ENCODE results near the gene SOX5. TPM values are rescaled to one million over a fixed set of nuclear protein-coding genes. Genes with fewer than 3 reads are reported as not detected.
"Not testable (repeated sequence)": the region's sequence is repeated elsewhere in the genome, so short reads cannot be mapped to it uniquely, and the experiment has no call there.

Gene SOX5
- total RNA-seq, 5 donors from 2014 or later (not counting 1 experiment from before 2014, with no cell fraction given), result 0.10 to 1.1 (median 0.39) TPM; not detected in 1

- POLR2A ChIA-PET; H3K36me3 Mint-ChIP-seq; DNase-seq; H3K27ac Mint-ChIP-seq; H3K27me3 ChIP-seq (replicated peaks in 1 of 2; ENCODE audit: control insufficient read depth in 2 of 2, extremely low read depth in 1 of 2, insufficient read depth in 2 of 2, low read length in 1 of 2); H3K27me3 Mint-ChIP-seq; H3K4me3 Mint-ChIP-seq; H3K4me1 ChIP-seq (ENCODE audit: control insufficient read depth in 1 of 2, extremely low read depth in 1 of 2, insufficient read depth in 2 of 2, low read length in 2 of 2); H3K36me3 ChIP-seq (ENCODE audit: control insufficient read depth in 2 of 2, extremely low read depth in 1 of 2, insufficient read depth in 1 of 2, low read length in 1 of 2); H3K9me3 ChIP-seq; H3K4me1 Mint-ChIP-seq; CTCF ChIA-PET; H3K27ac ChIP-seq (ENCODE audit: low read length); ATAC-seq (replicated peaks in 1 of 4); H3K4me3 ChIP-seq (ENCODE audit: control insufficient read depth in 1 of 2, extremely low read depth in 1 of 2, low read length in 1 of 2): not testable (repeated sequence)
- peaks cover 7 to 12% (median 9%) of the 10 kb centered on the region in 3 donors for H3K9me3 Mint-ChIP-seq
Measured at GRCh38 chr12:23822883-23823282, 126.6 kb downstream of the SOX5 start.

DNA sequence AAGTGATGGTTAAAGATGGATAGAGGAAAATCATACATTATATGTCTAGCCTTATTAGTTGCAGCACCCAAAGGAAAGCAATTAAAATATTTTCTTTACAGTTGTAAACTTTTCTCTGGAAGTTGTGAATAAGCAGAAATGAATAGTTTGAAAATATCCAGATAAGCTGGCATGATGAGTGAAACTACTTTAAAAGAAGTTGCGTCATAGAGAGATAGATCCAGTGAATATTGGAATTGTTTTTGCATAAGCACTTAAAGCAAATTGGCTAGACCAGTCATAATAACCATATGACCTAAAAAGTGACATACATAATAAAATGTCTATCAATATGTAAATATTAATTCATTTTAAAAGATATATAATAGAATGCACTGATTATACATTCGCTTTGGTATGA is 132.1 kb downstream of the SOX5 start:
- POLR2A ChIA-PET, result no interaction called here
- no peaks in the 10 kb centered on the region for H3K36me3 Mint-ChIP-seq
- no peaks in the 10 kb centered on the region for H3K27me3 ChIP-seq (replicated peaks in 1 of 2; ENCODE audit: control insufficient read depth in 2 of 2, extremely low read depth in 1 of 2, insufficient read depth in 2 of 2, low read length in 1 of 2)
- H3K36me3 ChIP-seq (ENCODE audit: control insufficient read depth in 2 of 2, extremely low read depth in 1 of 2, insufficient read depth in 1 of 2, low read length in 1 of 2), result no peaks in the 10 kb centered on the region
- ATAC-seq (replicated peaks in 1 of 4), result no peak
- CTCF ChIA-PET, result no interaction called here
- H3K4me3 Mint-ChIP-seq, result no peak overlapping the region
- DNase-seq, result no peak
- no peaks in the 10 kb centered on the region for H3K4me1 Mint-ChIP-seq
- H3K4me1 ChIP-seq (ENCODE audit: control insufficient read depth in 1 of 2, extremely low read depth in 1 of 2, insufficient read depth in 2 of 2, low read length in 2 of 2), result no peaks in the 10 kb centered on the region
- H3K27ac ChIP-seq (ENCODE audit: low read length), result no peak overlapping the region
- H3K27me3 Mint-ChIP-seq, result no peaks in the 10 kb centered on the region
- peaks cover 0 to 11% (median 3%) of the 10 kb centered on the region in 3 donors for H3K9me3 Mint-ChIP-seq
- WGBS (ENCODE audit: insufficient coverage), result no CpG with 5 or more reads among the region's 2 CpGs
- no peak overlapping the region for H3K4me3 ChIP-seq (ENCODE audit: control insufficient read depth in 1 of 2, extremely low read depth in 1 of 2, low read length in 1 of 2)
- no peaks in the 10 kb centered on the region for H3K9me3 ChIP-seq
- H3K27ac Mint-ChIP-seq, result no peak overlapping the region

- no peak overlapping the region for H3K4me3 ChIP-seq (ENCODE audit: control insufficient read depth in 1 of 2, extremely low read depth in 1 of 2, low read length in 1 of 2)
- Mint-ChIP-seq H3K9me3 (peaks cover 0 to 10% (median 3%) of the 10 kb centered on the region in 3 donors), H3K27ac (no peak overlapping the region), H3K27me3 (no peaks in the 10 kb centered on the region), H3K36me3 (no peaks in the 10 kb centered on the region), H3K4me1 (no peaks in the 10 kb centered on the region), H3K4me3 (no peak overlapping the region)
- POLR2A ChIA-PET, result no interaction called here
- CTCF ChIA-PET, result no interaction called here
- no peaks in the 10 kb centered on the region for H3K27me3 ChIP-seq (replicated peaks in 1 of 2; ENCODE audit: control insufficient read depth in 2 of 2, extremely low read depth in 1 of 2, insufficient read depth in 2 of 2, low read length in 1 of 2)
- H3K36me3 ChIP-seq (ENCODE audit: control insufficient read depth in 2 of 2, extremely low read depth in 1 of 2, insufficient read depth in 1 of 2, low read length in 1 of 2), result no peaks in the 10 kb centered on the region
- no peak overlapping the region for H3K27ac ChIP-seq (ENCODE audit: low read length)
- H3K4me1 ChIP-seq (ENCODE audit: control insufficient read depth in 1 of 2, extremely low read depth in 1 of 2, insufficient read depth in 2 of 2, low read length in 2 of 2), result no peaks in the 10 kb centered on the region
- DNase-seq, result no peak
- H3K9me3 ChIP-seq, result no peaks in the 10 kb centered on the region
- 81% methylated on average over 3 of the region's 4 CpGs for WGBS (ENCODE audit: insufficient coverage)
- no peak for ATAC-seq (replicated peaks in 1 of 4)
Measured at GRCh38 chr12:23816394-23816851, 133.0 kb downstream of the SOX5 start.

DNA sequence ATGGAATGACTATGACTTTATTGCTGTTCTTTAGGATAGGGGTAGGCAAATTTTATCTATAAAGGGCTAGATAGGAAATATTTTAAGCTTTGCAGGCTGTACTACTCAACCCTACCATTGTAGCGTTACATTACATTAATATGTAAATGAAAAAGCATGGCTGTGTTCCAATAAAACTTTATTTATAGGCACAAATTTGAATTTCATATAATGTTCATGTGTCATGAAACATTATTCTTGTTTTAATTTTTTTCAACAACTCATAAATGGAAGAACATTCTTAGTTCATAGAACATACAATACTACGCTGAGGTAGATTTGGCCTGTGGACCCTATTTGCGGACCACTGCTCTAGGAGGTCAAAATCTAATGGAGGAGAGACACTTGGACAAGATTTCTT is 133.7 kb downstream of the SOX5 start:
- H3K9me3 Mint-ChIP-seq, result peaks cover 0 to 4% (median 3%) of the 10 kb centered on the region in 3 donors
- no peak overlapping the region for H3K4me3 Mint-ChIP-seq
- DNase-seq, result no peak
- Histone ChIP-seq H3K4me3 (ENCODE audit: control insufficient read depth in 1 of 2, extremely low read depth in 1 of 2, low read length in 1 of 2) (no peak overlapping the region), H3K9me3 (no peaks in the 10 kb centered on the region), H3K27me3 (replicated peaks in 1 of 2; ENCODE audit: control insufficient read depth in 2 of 2, extremely low read depth in 1 of 2, insufficient read depth in 2 of 2, low read length in 1 of 2) (no peaks in the 10 kb centered on the region), H3K27ac (ENCODE audit: low read length) (no peak overlapping the region), H3K4me1 (ENCODE audit: control insufficient read depth in 1 of 2, extremely low read depth in 1 of 2, insufficient read depth in 2 of 2, low read length in 2 of 2) (no peaks in the 10 kb centered on the region), H3K36me3 (ENCODE audit: control insufficient read depth in 2 of 2, extremely low read depth in 1 of 2, insufficient read depth in 1 of 2, low read length in 1 of 2) (no peaks in the 10 kb centered on the region)
- no peak overlapping the region for H3K27ac Mint-ChIP-seq
- H3K36me3 Mint-ChIP-seq, result no peaks in the 10 kb centered on the region
- H3K27me3 Mint-ChIP-seq, result no peaks in the 10 kb centered on the region
- no peaks in the 10 kb centered on the region for H3K4me1 Mint-ChIP-seq
- no peak for ATAC-seq (replicated peaks in 1 of 4)
- WGBS (ENCODE audit: insufficient coverage), result no CpG with 5 or more reads among the region's 3 CpGs
- ChIA-PET CTCF (no interaction called here), POLR2A (no interaction called here)

- ATAC-seq (replicated peaks in 1 of 4), result no peak
- peaks cover 0 to 5% (median 4%) of the 10 kb centered on the region in 3 donors for H3K9me3 Mint-ChIP-seq
- no peaks in the 10 kb centered on the region for H3K9me3 ChIP-seq
- no peak overlapping the region for H3K4me3 Mint-ChIP-seq
- no peak overlapping the region for H3K4me3 ChIP-seq (ENCODE audit: control insufficient read depth in 1 of 2, extremely low read depth in 1 of 2, low read length in 1 of 2)
- no peaks in the 10 kb centered on the region for H3K4me1 Mint-ChIP-seq
- no peak overlapping the region for H3K27ac ChIP-seq (ENCODE audit: low read length)
- POLR2A ChIA-PET, result no interaction called here
- no peak for DNase-seq
- H3K27me3 ChIP-seq (replicated peaks in 1 of 2; ENCODE audit: control insufficient read depth in 2 of 2, extremely low read depth in 1 of 2, insufficient read depth in 2 of 2, low read length in 1 of 2), result no peaks in the 10 kb centered on the region
- no CpG with 5 or more reads among the region's 3 CpGs for WGBS (ENCODE audit: insufficient coverage)
- H3K4me1 ChIP-seq (ENCODE audit: control insufficient read depth in 1 of 2, extremely low read depth in 1 of 2, insufficient read depth in 2 of 2, low read length in 2 of 2), result no peaks in the 10 kb centered on the region
- CTCF ChIA-PET, result no interaction called here
- no peaks in the 10 kb centered on the region for H3K36me3 Mint-ChIP-seq
- no peaks in the 10 kb centered on the region for H3K27me3 Mint-ChIP-seq
- no peaks in the 10 kb centered on the region for H3K36me3 ChIP-seq (ENCODE audit: control insufficient read depth in 2 of 2, extremely low read depth in 1 of 2, insufficient read depth in 1 of 2, low read length in 1 of 2)
- H3K27ac Mint-ChIP-seq, result no peak overlapping the region
Measured at GRCh38 chr12:23813206-23813605, 136.3 kb downstream of the SOX5 start.

GRCh38 chr12:23810329-23810902 is 139.1 kb downstream of the SOX5 start:
- Histone ChIP-seq H3K4me1 (ENCODE audit: control insufficient read depth in 1 of 2, extremely low read depth in 1 of 2, insufficient read depth in 2 of 2, low read length in 2 of 2) (no peaks in the 10 kb centered on the region), H3K4me3 (ENCODE audit: control insufficient read depth in 1 of 2, extremely low read depth in 1 of 2, low read length in 1 of 2) (no peak overlapping the region), H3K27me3 (replicated peaks in 1 of 2; ENCODE audit: control insufficient read depth in 2 of 2, extremely low read depth in 1 of 2, insufficient read depth in 2 of 2, low read length in 1 of 2) (no peaks in the 10 kb centered on the region), H3K9me3 (no peaks in the 10 kb centered on the region), H3K27ac (ENCODE audit: low read length) (no peak overlapping the region), H3K36me3 (ENCODE audit: control insufficient read depth in 2 of 2, extremely low read depth in 1 of 2, insufficient read depth in 1 of 2, low read length in 1 of 2) (no peaks in the 10 kb centered on the region)
- DNase-seq, result no peak
- Mint-ChIP-seq H3K27me3 (no peaks in the 10 kb centered on the region), H3K27ac (no peak overlapping the region), H3K36me3 (no peaks in the 10 kb centered on the region), H3K9me3 (peaks cover 1 to 10% (median 3%) of the 10 kb centered on the region in 3 donors), H3K4me3 (no peak overlapping the region), H3K4me1 (no peaks in the 10 kb centered on the region)
- no peak for ATAC-seq (replicated peaks in 1 of 4)
- WGBS (ENCODE audit: insufficient coverage), result no CpG with 5 or more reads among the region's 3 CpGs
- ChIA-PET CTCF (no interaction called here), POLR2A (no interaction called here)

DNA sequence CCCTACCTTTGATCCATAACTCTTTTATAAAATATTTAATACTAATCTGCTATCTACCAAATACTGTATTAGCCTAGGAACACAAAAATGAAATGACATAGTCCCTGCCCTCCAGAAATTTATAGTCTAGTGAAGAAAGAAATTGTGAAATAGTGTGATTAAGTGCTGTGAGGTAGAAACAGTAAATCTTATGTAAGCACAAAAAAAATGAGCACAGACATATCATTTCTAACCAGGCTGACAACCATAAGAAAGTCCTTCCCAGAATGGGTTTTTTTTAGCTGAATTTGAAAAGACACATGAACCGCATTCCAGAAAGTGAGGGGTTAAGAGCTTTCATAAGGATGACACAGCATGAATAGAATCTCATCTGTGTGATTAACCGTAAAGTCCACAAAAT is 145.9 kb downstream of the SOX5 start:
- Histone ChIP-seq H3K9me3 (no peaks in the 10 kb centered on the region), H3K4me1 (ENCODE audit: control insufficient read depth in 1 of 2, extremely low read depth in 1 of 2, insufficient read depth in 2 of 2, low read length in 2 of 2) (no peaks in the 10 kb centered on the region), H3K4me3 (ENCODE audit: control insufficient read depth in 1 of 2, extremely low read depth in 1 of 2, low read length in 1 of 2) (no peak overlapping the region), H3K27ac (ENCODE audit: low read length) (no peak overlapping the region), H3K36me3 (ENCODE audit: control insufficient read depth in 2 of 2, extremely low read depth in 1 of 2, insufficient read depth in 1 of 2, low read length in 1 of 2) (no peaks in the 10 kb centered on the region), H3K27me3 (replicated peaks in 1 of 2; ENCODE audit: control insufficient read depth in 2 of 2, extremely low read depth in 1 of 2, insufficient read depth in 2 of 2, low read length in 1 of 2) (no peaks in the 10 kb centered on the region)
- ChIA-PET CTCF (interaction anchor here in 1 of 2 donors (0.6 kb wide), 1 partner anchor 40 kb away, joined by 3 read pairs; no protein-coding TSS in a partner anchor), POLR2A (no interaction called here)
- Mint-ChIP-seq H3K4me1 (no peaks in the 10 kb centered on the region), H3K9me3 (peaks cover 1 to 11% (median 10%) of the 10 kb centered on the region in 3 donors), H3K36me3 (no peaks in the 10 kb centered on the region), H3K27ac (no peak overlapping the region), H3K27me3 (no peaks in the 10 kb centered on the region), H3K4me3 (no peak overlapping the region)
- DNase-seq (no peak), ATAC-seq (replicated peaks in 1 of 4) (no peak)
- 100% methylated on average over 1 of the region's 2 CpGs for WGBS (ENCODE audit: insufficient coverage)
